GM13977 (cell line): ENCODE data around the gene KCNC4.

Source experiments
- DNase-seq: peaks from one replicate; pipeline ENCODE4 v3.0.0; 2012; ENCODE audit warnings: low spot score
- CTCF ChIP-seq: IDR thresholded peaks from 2 replicates; pipeline ENCODE4 v1.5.1; 2012; ENCODE audit warnings: mild to moderate bottlenecking, control low read depth; ENCODE audit not compliant: insufficient read depth; ENCODE audit errors: extremely low read depth, missing control alignments
- in situ Hi-C: fragments of 300-500 bp; cut with MboI; formaldehyde crosslinking; loops from one replicate; pipeline ENCODE4 v1.12.0; 2022; ENCODE audit warnings: low sequenced_read_pairs, low pct_unique_long_range_greater_than_20kb, mixed read lengths, inconsistent platforms; ENCODE audit not compliant: unreplicated experiment

Gene KCNC4

GRCh38 chr1:110187139-110187890, 22.8 kb upstream of the KCNC4 start:
- in situ Hi-C loops = no loop called here
- TF ChIP-seq CTCF = no peak
- no peak for DNase-seq

- no peak for TF ChIP-seq CTCF
- in situ Hi-C loops = no loop called here
- no peak for DNase-seq
Observed at GRCh38 chr1:110188035-110188618, 22.0 kb upstream of the KCNC4 start.

GRCh38 chr1:110189181-110189580, 20.9 kb upstream of the KCNC4 start:
- TF ChIP-seq CTCF = no peak

GRCh38 chr1:110190282-110190929, 19.7 kb upstream of the KCNC4 start:
- in situ Hi-C loops = no loop called here
- no peak for DNase-seq
- no peak for TF ChIP-seq CTCF

More at GRCh38 chr1:110189181-110189580, 20.9 kb upstream of the KCNC4 start:
- DNase-seq = no peak
- in situ Hi-C loops = no loop called here

GRCh38 chr1:110192541-110192940, 17.6 kb upstream of the KCNC4 start:
- TF ChIP-seq CTCF = no peak
- in situ Hi-C loops = no loop called here
- no peak for DNase-seq

- no peak for DNase-seq
- no peak for TF ChIP-seq CTCF
- in situ Hi-C loops = no loop called here
Observed at GRCh38 chr1:110195196-110195595, 14.9 kb upstream of the KCNC4 start.
